HEK293 (cell line): ENCODE data around the gene PPP1R15B.

ENCODE experiments used
- ATF2 ChIP-seq: fragments of 450-650 bp; formaldehyde crosslinking; IDR thresholded peaks from 2 replicates; pipeline ENCODE4 v1.5.1; 2016; ENCODE audit warnings: missing biosample characterization, missing genetic modification characterization, low read depth
- GFI1B ChIP-seq: fragments of 450-650 bp; formaldehyde crosslinking; IDR thresholded peaks from 2 replicates; pipeline ENCODE4 v1.5.1; 2016; ENCODE audit warnings: missing biosample characterization, missing genetic modification characterization
- REST ChIP-seq: fragments of 450-650 bp; formaldehyde crosslinking; IDR thresholded peaks from 2 replicates; pipeline ENCODE4 v1.5.1; 2016; ENCODE audit warnings: missing biosample characterization, missing genetic modification characterization
- SP2 ChIP-seq: fragments of 450-650 bp; formaldehyde crosslinking; IDR thresholded peaks from 2 replicates; pipeline ENCODE4 v1.5.1; 2016; ENCODE audit warnings: missing biosample characterization, missing genetic modification characterization
- TCF7L2 ChIP-seq: IDR thresholded peaks from 2 replicates; pipeline ENCODE4 v1.6.1; 2011; ENCODE audit warnings: low read depth, mild to moderate bottlenecking, inconsistent platforms, low read length, moderate library complexity, borderline replicate concordance
- ZNF202 ChIP-seq: fragments of 450-650 bp; formaldehyde crosslinking; IDR thresholded peaks from 2 replicates; pipeline ENCODE4 v1.5.1; 2016; ENCODE audit warnings: missing biosample characterization, missing genetic modification characterization, borderline replicate concordance
- ZNF501 ChIP-seq: fragments of 450-650 bp; formaldehyde crosslinking; IDR thresholded peaks from 2 replicates; pipeline ENCODE4 v1.5.1; 2016; ENCODE audit warnings: missing biosample characterization, missing genetic modification characterization
- ZNF555 ChIP-seq: fragments of 450-650 bp; formaldehyde crosslinking; conservative IDR thresholded peaks from 2 replicates; pipeline ENCODE4 v1.5.1; 2017; ENCODE audit warnings: missing biosample characterization, mild to moderate bottlenecking, missing genetic modification characterization, inconsistent platforms
- TF ChIP-seq, protein P1 (sequence below): fragments of 450-650 bp; formaldehyde crosslinking; IDR thresholded peaks from 2 replicates; pipeline ENCODE4 v1.5.1; 2016; ENCODE audit warnings: missing biosample characterization, missing genetic modification characterization
- TF ChIP-seq, protein P2 (sequence below): fragments of 450-650 bp; formaldehyde crosslinking; IDR thresholded peaks from 2 replicates; pipeline ENCODE4 v1.5.1; 2016; ENCODE audit warnings: missing biosample characterization, missing genetic modification characterization, low read depth

- TF ChIP-seq TCF7L2 = no peak
- no peak for TF ChIP-seq ZNF202 (tag by site-specific recombination)
- no peak for TF ChIP-seq GFI1B (tag by site-specific recombination)
- TF ChIP-seq ZNF501 (tag by site-specific recombination) = no peak
- no peak for TF ChIP-seq SP2 (tag by site-specific recombination)
- TF ChIP-seq, protein P1, sequence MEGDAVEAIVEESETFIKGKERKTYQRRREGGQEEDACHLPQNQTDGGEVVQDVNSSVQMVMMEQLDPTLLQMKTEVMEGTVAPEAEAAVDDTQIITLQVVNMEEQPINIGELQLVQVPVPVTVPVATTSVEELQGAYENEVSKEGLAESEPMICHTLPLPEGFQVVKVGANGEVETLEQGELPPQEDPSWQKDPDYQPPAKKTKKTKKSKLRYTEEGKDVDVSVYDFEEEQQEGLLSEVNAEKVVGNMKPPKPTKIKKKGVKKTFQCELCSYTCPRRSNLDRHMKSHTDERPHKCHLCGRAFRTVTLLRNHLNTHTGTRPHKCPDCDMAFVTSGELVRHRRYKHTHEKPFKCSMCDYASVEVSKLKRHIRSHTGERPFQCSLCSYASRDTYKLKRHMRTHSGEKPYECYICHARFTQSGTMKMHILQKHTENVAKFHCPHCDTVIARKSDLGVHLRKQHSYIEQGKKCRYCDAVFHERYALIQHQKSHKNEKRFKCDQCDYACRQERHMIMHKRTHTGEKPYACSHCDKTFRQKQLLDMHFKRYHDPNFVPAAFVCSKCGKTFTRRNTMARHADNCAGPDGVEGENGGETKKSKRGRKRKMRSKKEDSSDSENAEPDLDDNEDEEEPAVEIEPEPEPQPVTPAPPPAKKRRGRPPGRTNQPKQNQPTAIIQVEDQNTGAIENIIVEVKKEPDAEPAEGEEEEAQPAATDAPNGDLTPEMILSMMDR (tag by site-specific recombination) = no peak
- TF ChIP-seq ATF2 = no peak
- no peak for TF ChIP-seq REST
- TF ChIP-seq ZNF555 (tag by site-specific recombination) = no peak
- TF ChIP-seq, protein P2, sequence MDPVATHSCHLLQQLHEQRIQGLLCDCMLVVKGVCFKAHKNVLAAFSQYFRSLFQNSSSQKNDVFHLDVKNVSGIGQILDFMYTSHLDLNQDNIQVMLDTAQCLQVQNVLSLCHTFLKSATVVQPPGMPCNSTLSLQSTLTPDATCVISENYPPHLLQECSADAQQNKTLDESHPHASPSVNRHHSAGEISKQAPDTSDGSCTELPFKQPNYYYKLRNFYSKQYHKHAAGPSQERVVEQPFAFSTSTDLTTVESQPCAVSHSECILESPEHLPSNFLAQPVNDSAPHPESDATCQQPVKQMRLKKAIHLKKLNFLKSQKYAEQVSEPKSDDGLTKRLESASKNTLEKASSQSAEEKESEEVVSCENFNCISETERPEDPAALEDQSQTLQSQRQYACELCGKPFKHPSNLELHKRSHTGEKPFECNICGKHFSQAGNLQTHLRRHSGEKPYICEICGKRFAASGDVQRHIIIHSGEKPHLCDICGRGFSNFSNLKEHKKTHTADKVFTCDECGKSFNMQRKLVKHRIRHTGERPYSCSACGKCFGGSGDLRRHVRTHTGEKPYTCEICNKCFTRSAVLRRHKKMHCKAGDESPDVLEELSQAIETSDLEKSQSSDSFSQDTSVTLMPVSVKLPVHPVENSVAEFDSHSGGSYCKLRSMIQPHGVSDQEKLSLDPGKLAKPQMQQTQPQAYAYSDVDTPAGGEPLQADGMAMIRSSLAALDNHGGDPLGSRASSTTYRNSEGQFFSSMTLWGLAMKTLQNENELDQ (tag by site-specific recombination) = no peak
Measured at GRCh38 chr1:204356997-204357396, 54.6 kb downstream of the PPP1R15B start.
